Measurements from ENCODE around the gene NUP153.
"Not testable (repeated sequence)": the region's sequence is repeated elsewhere in the genome, so short reads cannot be mapped to it uniquely, and the experiment has no call there.

NUP153 gene

DNA sequence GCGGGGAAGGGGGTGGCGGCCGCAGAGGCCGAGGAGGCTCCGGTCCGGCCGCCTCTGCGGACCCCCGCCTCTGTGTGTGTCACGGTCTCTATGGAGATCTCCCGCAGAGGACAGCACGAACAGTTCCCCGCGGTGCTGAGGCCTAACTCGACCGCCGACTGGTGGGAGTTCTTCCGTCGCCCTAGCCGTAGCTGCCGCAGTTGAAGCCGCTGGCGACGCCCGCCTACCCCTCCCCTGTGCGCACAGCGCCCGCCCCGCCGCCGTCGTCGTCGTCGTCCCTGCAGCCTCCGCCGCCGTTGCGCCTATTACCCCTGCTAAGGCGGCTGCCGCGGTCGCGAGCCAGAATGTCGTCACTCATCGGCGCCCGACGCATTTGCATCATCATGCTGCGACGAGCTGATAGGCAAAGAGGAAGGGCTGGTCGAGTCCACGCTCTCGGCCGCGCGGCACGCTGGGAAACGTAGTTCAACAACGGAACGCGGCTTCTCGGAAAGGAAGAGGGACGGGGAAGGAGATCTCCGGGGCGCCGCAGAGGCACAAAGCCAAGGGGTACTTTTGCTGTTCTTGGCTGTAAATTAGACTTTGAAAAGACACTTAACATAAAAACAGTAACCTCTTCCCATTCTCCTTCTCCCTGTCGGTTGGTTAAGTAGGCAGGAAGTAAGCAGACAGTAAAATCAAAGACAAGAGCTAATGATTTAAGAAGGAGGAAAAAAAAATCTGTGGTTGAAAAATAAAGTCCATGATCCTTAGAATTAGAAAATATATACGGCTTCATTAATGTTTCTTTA is at the start of gene NUP153:
TSS of gene NUP153 (minus strand) at position 346 of the 791 bp plus-strand sequence. CDS start 538 bp downstream, outside the sequence.
- DNase-seq (ENCODE audit: low read depth) = peak; percentile 100

DNA sequence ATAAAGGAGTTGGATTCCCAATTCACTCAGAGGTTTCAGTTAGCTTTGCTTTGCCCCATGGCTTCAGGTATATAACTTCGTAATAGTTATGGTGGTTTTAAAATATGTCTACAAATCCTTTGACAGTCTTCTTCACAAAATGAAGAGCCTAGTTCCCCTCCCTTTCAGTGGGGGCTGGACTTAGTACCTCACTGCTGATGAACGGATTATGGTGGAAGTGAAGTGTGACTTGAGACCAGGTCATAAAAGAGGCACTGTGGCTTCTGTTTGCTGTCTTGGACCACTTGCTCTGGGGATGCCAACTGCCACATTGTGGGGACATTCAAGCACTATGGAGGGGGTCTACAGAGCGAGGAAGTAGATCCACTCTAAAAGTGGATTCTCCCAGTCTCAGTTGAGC is 47.5 kb upstream of the NUP153 start:
- DNase-seq (ENCODE audit: low read depth) = no peak

GRCh38 chr6:17745324-17745723 is 38.6 kb upstream of the NUP153 start:
- not testable (repeated sequence) for DNase-seq (ENCODE audit: low read depth)

- DNase-seq (ENCODE audit: low read depth) = not testable (repeated sequence)
These were observed 38.1 kb upstream of the NUP153 start for GRCh38 chr6:17744757-17745308.

DNA sequence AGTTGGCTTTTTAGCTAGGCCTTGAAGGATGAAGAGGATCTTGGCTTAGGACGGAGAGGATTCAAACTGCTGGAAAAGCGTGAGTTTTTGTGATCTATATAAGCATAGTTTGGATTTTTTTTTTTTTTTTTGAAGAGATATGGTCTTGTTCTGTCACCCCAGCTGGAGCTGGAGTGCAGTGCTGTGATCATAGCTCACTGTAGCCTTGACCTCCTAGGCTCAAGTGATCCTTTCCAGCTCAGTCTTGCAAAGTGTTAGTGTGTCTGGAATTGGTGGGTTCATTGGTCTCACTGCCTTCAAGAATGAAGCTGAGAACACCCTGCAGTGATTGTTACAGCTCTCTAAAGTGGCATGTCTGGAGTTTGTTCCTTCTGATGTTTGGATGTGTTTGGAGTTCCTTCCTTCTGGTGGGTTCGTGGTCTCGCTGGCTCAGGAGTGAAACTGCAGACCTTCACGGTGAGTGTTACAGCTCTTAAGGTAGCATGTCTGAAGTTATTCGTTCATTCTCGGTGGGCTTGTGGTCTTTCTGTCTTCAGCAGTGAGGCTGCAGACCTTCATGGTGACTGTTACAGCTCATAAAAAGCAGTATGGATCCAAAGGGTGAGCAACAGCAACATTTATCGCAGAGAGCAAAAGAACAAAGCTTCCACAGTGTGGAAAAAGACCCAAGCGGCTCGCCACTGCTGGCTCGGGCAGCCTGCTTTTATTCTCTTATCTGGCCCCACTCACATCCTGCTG is 37.5 kb upstream of the NUP153 start:
- DNase-seq (ENCODE audit: low read depth) = no peak

- DNase-seq (ENCODE audit: low read depth) = no peak
These were observed 34.8 kb upstream of the NUP153 start for GRCh38 chr6:17741507-17741906.

DNA sequence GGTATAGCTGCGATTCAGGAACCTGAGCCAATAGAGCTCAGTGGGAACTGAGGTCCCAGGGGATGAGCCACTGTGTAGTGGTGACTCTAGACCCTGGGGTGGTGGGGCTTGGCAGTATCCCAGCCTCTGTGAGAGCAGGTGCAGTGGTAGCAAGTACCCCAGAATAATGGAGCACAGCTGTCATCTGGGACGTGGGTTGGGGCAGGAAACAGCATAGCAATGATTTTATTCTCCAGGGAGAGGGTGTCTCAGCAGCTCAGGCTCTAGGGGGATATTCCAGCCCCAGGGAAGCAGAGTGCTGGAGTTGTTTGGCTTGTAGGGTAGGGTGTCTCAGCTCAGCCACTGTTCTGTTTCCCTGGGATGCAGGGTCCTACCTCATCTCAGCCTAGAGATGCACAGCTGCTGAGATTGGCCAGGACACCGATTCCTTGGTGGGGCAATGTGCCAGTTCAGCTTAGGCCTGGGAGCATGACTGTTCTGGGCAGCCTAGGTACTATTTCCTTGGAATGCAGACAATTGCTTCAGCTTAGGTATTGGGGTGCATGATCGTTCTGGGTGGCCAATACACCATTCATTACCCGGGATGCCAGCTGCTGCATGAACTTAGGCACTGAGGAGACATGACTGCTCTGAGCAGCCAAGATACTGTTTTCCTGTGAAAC is 34.0 kb upstream of the NUP153 start:
- DNase-seq (ENCODE audit: low read depth) = no peak

- DNase-seq (ENCODE audit: low read depth) = no peak
These were observed 31.1 kb upstream of the NUP153 start for GRCh38 chr6:17737704-17738252.

DNA sequence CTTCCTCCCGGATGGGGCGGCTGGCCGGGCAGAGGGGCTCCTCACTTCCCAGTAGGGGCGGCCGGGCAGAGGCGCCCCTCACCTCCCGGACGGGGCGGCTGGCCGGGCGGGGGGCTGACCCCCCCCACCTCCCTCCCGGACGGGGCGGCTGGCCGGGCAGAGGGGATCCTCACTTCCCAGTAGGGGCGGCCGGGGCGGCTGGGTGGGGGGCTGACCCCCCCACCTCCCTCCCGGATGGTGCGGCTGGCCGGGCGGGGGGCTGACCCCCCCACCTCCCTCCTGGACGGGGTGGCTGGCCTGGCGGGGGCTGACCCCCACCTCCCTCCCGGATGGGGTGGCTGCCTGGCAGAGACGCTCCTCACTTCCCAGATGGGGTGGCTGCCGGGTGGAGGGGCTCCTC is 28.6 kb upstream of the NUP153 start:
- DNase-seq (ENCODE audit: low read depth) = not testable (repeated sequence)

- no peak for DNase-seq (ENCODE audit: low read depth)
These were observed 23.5 kb upstream of the NUP153 start for GRCh38 chr6:17730078-17730704.

- DNase-seq (ENCODE audit: low read depth) = no peak
These were observed 22.7 kb upstream of the NUP153 start for GRCh38 chr6:17729223-17730077.

- no peak for DNase-seq (ENCODE audit: low read depth)
These were observed 22.0 kb upstream of the NUP153 start for GRCh38 chr6:17728551-17729222.

GRCh38 chr6:17725083-17725482 is 18.4 kb upstream of the NUP153 start:
- DNase-seq (ENCODE audit: low read depth) = no peak

DNA sequence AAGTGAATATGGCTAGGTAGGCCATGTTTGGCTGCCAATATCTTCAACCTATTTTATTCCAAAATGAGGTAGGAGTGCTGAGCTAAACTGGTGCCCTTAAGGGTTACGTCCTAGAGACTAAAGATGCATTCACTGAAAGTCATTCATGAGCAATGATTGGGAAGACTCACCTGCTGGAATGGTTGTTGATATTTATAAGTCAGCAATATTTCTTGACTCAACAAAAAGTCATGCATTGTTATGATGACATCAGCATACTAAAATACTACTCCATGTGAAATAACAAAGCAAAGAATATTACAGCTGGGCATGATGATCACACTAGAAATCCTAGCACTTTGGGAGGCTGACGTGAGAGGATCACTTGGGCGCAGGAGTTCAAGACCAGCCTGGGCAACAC is 17.6 kb upstream of the NUP153 start:
- no peak for DNase-seq (ENCODE audit: low read depth)

DNA sequence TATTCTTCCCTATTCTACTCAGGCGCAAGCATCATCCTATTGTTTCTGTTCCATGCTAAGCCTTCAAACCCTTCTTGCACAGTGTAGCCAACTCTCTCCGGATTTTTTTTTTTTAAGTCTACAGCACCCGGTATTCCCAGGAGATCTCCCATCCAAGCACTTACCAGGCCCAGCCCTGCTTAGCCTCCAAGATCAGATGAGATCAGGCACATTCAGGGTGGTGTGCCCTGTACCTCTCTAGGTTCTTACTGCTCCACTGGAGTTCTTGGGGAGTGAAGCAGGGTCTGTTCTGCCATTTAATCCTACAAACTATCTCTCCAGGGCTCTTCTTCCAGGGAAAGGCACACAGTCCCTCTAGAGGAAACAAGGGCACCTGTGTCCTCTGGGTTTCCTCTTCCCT is 14.9 kb upstream of the NUP153 start:
- DNase-seq (ENCODE audit: low read depth) = no peak

GRCh38 chr6:17719323-17720041 is 12.8 kb upstream of the NUP153 start:
- DNase-seq (ENCODE audit: low read depth) = no peak

- no peak for DNase-seq (ENCODE audit: low read depth)
These were observed 9.5 kb upstream of the NUP153 start for GRCh38 chr6:17716221-17716620.

DNA sequence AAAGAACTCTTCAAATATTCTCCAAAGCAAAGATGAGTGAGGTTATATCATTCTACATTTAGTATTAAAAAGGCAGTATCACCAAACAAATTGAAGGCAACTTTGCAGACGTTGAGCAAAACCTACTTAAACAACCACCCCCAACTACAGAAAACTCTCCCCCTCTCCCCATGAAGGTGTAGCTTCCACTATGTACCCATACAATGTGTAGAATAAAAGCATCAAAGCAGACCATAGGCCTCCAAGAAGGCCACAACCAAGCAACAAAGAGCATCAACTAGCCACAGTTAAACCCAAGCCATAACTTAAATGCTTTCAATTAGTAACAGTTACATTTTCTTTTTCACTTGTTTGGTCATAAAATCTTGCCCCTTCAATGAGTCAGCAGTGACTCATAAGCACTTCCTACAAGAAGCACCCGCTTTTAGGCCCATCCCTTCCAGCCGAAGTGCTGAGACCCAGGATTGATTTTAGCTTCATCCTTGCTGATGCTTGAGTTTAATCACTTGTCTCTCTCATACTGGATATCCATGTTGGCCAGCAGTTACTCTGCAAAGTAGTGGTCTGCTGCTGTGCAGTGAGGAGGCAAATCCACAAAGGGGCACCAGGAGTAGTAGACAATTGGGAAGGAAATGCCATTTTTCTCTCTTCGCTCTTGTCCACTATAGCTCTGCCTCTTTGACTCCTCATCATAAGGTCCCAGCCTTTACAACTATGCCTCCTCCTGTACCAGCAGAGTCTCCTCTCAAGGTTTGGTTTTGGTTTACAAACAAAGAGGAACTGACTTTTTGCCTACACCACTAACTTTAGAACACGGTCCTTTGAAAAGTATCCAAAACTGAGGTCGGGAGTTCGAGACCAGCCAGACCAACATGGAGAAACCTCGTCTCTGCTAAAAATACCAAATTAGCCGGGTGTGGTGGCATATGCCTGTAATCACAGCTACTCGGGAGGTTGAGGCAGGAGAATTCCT is 8.4 kb upstream of the NUP153 start:
- no peak for DNase-seq (ENCODE audit: low read depth)

Data from stimulated activated CD8-positive, alpha-beta memory T cell treated with anti-CD3 and anti-CD28 coated beads, Interleukin-15, amount 100 ng/mL, for 24 hours (primary cell).